AG09309 (cell line): ENCODE results near the gene WSB1.

Source experiments
- DNase-seq: peaks from one replicate; pipeline ENCODE4 v3.0.0-alpha.2; 2010; ENCODE audit warnings: low read depth
- H3K4me3 ChIP-seq: 2 replicates; pipeline ENCODE4 v1.5.1; 2011; ENCODE audit warnings: mild to moderate bottlenecking, low read depth, low read length, moderate library complexity; ENCODE audit not compliant: control insufficient read depth
- CTCF ChIP-seq: IDR thresholded peaks from 2 replicates; pipeline ENCODE4 v1.5.1; 2011; ENCODE audit warnings: mild to moderate bottlenecking, low read depth, low read length, inconsistent platforms; ENCODE audit not compliant: insufficient read depth, control insufficient read depth; ENCODE audit errors: missing control alignments

Gene WSB1

GRCh38 chr17:27345141-27345904 lies 51.4 kb downstream of the WSB1 start:
- no peak overlapping the region for H3K4me3 ChIP-seq
- no peak for DNase-seq
- TF ChIP-seq CTCF = no peak

DNA sequence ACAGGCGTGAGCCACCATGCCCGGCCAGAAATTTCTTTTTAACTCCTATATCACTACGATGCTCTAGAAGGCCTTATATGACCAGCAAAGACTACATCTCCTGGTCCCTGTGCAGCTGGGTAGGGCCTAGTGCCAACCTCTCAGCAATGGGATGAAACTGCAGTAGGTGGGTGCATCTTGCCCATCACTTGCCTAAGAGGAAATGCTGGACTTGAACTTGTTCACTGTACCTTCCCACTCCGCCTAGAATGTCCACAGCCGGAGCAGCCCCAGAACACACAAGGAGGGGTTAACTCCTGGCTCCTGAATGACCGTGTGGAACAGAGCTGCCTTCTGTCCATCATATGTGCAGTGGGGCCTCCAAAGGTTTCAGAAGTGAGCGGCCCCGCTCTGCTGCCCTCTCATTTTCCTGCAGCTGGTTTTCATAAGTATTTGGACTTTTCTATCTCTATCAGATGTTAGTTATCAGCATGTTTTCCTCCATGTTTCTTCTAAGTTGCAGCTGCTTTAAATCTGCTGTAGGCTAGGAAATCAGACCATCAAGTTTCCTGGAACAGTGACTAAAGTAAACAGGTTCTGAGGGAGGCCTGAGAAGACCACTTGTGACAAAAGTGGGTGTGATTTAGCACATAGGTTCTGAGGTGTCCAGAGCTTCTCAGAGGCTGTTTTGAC lies 52.5 kb downstream of the WSB1 start:
- TF ChIP-seq CTCF = no peak
- H3K4me3 ChIP-seq = no peak overlapping the region
- DNase-seq = no peak

DNA sequence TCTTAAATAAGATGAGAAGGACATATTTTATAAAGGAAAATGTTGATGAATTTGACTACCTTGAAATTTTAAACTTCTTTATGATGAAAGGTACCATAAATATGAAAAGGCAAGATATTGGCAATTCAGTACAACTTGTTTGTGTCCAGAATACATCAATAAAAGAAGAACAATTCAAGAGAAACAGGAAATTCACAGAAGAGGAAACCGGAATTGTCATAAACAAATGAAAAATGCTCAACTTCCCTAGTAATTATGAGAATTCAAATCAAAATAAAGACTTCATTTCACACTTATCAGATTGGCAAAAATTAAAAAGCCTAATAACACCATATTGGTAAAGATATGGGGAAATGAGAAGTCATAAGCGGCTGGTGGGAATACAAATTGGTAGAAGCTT lies 54.3 kb downstream of the WSB1 start:
- H3K4me3 ChIP-seq = no peak overlapping the region
- DNase-seq = no peak
- no peak for TF ChIP-seq CTCF

- no peak for DNase-seq
- no peak overlapping the region for H3K4me3 ChIP-seq
Observed at GRCh38 chr17:27349540-27350021, 55.7 kb downstream of the WSB1 start.

GRCh38 chr17:27351759-27352158 lies 57.8 kb downstream of the WSB1 start:
- TF ChIP-seq CTCF = no peak
- no peak for DNase-seq

More at GRCh38 chr17:27349540-27350021, 55.7 kb downstream of the WSB1 start:
- TF ChIP-seq CTCF = no peak

GRCh38 chr17:27352448-27353032 lies 58.6 kb downstream of the WSB1 start:
- no peak overlapping the region for H3K4me3 ChIP-seq
- DNase-seq = no peak
- no peak for TF ChIP-seq CTCF

More at GRCh38 chr17:27351759-27352158, 57.8 kb downstream of the WSB1 start:
- H3K4me3 ChIP-seq = no peak overlapping the region
